Measurements from ENCODE around the gene UBE4B.

Gene UBE4B

DNA sequence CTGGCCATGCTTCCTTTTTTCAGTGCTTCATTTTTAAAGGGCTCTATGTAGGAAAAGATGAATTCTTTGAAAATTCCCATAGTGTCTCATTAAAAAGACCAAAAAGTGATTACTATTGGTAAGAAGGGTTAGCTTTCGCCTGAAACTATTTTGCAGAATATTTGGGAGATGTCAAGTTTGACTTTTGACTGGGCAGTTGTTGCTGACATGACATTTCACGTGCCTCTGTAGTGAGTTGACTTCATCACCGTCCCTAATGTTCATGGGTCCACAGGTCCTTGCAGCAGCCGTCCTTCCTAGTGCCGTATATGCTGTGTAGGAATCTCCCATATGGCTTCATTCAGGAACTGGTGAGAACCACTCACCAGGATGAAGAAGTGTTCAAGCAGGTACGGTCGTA, 88.9 kb downstream of the UBE4B start:
- no peak for DNase-seq

DNA sequence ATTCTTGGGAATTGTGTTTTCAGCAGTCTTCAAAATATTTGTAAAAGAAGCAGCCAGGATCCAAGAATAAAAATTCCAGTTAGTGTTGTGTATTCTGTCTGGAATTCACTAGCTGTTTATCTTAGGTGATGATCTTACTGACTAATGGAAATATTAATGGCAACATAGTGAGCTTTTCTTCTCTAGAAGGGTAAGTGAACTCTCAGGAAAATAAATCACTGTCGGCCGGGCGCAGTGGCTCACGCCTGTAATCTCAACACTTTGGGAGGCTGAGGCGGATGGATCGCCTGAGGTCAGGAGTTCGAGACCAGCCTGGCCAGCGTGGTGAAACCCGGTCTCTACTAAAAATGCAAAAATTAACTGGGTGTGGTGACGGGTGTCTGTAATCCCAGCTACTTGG, 90.2 kb downstream of the UBE4B start:
- no peak for DNase-seq

DNA sequence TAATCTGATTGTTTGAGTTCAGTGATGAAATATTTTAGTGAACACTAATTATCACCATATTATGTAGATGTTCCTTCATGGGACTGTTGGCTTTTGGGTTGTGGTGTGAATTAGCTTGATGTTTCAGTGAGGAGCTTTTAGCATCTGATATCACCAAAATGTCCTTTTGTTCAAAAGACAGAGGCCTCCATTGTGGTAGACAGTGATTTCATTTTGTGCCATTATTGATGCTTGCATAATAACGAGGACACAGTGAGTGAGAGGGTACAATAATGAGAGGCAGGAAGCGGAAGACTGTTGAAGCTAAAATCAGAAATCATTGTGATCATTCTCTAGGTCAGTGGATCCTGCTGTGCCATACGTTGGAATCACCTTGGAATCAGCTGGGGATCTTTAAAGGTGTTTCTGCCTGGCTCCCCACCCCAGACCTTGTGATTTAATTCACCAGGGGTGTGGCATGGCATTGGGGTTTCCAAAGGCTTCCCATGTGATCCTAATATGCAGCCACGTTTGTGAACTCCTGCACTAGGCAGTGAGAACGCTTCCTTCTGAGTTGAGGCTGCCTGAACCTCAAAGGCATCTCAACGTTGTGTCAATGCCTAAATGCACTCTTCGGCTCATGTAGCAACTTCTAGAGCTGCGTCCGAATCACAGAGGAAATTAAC, 95.5 kb downstream of the UBE4B start:
- no peak for DNase-seq

DNA sequence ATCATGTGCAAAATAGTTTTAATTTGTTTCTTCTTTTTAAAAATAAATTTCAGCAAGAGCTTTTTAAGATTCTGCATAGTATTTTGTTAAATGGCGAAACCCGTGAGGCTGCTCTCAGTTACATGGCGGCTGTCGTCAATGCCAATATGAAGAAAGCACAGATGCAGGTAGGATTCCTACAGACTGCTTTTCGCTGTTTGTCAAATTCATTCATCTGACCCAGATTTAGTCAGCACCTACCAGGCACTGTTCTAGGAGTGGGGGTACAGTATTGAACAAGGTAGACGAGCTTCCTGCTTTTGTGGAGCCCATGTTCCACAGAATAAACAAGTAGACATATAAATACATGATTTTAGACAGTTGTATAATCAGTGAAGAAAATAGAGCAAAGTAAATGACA, 99.6 kb downstream of the UBE4B start:
- no peak for DNase-seq

DNA sequence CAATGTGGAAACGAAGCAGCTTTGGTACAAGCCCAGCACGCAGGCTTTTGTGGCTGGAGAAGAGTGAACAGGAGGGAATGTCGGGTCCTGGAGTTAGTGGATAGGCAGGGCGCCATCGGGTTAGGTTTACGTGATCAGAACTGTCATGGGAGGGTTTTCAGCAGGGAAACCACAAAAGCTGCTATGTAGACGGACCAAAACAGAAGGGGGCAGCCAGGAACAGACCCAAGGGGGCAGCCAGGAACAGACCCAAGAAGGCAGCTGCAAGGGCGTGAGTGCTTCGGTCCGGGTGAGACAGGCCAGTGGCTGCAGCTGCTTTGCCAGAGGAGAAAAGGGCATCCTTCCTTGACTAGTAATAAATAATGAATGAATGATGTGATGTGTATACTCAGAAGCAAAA, 100.1 kb downstream of the UBE4B start:
- no peak for DNase-seq

DNA sequence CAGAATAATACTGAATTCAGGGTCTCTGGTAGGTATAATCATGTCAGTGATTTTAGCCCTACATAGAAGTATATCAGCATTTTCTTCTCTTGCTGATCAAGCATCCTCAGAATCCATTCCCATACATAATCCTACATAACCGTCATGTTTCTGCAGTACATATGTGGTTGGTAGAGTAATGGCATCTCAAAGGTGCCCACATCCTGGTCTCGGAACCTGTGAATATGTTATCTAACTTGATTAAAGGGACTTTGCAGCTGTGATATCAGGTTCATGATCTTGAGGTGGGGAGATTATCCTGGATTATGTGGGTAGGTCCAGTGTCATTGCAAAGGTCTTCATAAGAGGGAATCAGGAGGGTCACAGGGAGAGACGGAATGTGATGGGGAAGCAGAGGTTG, 108.2 kb downstream of the UBE4B start:
- DNase-seq: no peak

DNA sequence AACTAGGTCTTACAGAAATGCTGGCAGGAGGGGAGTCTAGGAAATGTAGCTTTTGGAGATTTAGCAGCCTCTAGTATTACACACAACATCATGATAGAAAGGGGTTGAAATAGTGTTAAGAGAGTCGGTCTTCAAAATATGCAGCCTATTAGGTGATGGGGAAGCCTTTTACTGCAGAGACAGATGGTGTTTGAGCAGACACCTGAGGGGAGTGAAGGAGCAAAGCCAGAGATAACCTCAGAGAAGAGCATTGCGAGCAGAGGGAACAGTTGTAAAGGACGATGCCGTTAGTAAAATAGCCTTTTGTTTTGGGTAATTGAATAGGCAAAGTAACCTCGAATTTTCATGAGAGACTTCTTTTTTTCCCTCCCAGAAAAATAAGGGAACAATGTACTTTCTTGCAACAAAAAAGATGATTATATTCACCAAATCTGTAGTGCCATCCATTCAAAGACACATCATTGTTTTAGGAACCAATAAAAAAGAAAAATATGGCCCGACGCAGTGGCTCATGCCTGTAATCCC, 111.3 kb downstream of the UBE4B start:
- no peak for DNase-seq

DNA sequence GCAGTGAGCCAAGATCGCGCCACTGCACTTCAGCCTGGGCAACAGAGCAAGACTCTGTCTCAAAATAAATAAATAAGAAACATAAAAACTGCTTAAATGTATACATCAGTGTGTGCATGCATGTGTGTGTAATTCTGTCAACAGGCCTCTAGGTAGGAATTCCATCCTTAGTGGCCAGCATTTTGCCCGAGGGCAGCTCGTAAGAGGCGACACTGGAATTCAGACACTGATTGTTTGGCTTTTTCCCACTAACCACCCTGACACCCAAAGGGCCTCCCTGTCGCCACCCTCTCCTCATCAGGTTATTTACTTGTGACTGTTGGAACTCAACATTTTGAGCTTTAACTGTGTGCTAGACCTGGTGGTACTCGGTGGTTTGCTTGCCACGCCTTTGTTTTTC, 113.6 kb downstream of the UBE4B start:
- DNase-seq: no peak

DNA sequence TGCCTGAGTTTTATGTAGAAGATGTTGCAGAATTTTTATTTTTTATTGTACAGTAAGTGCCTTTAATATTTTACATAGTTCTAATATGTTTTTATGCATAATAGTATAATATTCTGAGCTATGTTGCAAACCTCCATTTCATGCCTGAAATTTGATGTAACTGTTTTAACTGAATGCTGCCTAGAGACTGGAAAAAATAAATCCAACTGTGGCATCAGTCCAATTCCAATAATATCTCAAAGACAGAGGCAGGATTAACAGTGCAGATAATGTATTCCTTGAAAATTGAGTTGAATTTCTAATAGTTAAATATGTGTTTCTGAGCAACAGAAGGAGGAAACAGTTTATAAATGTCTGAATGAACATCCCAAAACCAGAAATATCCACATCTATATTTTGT, 116.5 kb downstream of the UBE4B start:
- DNase-seq: no peak

DNA sequence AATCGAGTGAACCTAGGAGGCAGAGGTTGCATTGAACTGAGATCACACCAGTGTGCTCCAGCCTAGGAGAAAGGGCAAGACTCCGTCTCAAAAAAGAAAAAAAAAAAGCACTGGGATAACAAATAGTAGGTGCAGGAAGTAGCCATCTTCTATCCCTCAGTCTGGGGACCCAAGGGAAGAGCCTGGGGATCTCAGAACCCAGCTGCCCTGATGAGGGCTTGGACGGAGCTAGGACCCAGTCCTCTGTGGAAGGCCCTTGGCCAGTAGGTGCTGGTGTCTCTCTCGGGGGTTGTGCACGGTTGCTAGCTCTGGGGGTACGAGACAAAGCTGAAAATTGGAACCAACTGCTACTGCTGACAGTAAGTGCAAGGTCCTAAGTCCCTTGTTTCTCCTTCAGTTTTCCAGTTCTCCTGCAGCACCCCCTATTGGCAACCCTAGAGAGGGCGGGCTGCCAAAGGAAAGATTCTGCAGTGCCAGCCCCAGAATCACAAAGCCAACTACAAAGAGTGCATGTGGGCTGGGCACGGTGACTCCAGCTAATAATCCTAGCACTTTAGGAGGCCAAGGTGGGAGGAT, 120.0 kb downstream of the UBE4B start:
- no peak for DNase-seq

DNA sequence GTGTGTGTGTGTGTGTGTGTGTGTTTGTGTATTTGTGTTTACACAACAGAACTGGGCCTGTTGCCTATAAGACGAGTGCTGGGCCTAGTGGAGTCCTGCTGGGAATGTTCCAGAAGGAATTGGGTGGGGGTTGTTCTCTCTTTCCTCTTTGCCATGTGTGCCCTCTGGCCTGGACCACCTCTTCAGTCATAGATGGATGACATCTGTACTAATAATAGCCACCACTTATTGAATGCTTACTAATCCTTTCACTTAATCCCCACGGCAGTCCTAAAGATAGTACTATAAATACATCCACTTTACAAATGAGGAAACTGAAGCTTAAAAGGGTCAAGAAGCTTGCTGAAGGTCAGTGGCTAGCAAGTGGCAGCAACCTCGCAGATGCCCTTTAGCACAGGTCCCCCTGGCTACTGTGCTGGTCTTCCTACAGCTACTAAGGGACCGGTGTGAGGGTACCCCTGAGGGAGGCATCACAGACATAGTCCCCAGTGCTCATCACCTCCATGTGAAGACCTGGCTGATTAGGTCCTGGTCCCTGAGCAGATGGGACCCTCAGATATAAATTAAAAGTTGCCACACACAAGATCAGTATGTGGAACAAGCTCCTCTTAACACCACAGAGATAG, 122.4 kb downstream of the UBE4B start:
- no peak for DNase-seq

DNA sequence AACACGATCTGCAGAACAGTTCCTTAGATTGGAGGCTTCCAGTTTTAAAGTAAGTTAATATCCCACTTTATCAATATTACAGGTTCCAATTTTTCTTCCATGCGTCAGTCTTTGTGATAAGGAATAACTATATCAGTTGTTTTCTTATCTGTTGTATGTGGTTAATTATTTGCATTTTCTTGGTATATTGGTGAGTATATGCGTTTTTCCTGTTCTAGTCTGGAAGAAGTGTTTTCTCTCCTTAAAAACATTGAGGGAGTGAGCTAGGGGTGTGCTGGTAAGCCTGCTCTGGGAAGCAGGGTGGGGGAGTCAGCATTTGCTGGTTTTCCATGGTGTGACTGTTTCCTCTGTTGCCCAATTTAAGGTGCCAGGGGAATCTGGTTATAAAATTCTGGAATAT, 127.4 kb downstream of the UBE4B start:
- DNase-seq: no peak

DNA sequence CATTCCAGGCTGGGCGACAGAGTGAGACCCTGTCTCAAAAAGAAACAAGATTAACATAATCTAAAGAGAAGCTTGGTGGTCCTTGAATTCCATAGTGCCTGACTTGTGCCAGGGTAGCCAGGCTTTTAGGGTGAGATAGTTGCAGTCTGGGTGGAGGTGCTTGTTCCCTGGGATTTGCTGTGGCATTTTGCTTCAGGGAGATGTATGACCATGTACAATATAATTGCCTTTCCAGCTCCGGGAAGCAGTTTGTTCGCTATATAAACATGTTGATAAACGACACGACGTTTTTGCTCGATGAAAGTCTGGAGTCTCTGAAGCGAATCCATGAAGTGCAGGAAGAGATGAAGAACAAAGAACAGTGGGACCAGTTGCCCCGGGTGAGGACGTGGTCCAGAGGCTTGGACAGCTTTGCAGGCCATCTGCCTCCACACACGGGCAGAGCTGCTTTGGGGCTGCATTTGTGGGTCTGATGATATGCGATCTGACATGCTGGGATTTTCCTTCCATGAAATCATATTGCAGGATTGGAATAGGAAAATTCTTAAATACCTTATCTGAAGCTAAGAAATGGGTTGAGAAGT, 128.2 kb downstream of the UBE4B start:
- DNase-seq: no peak

DNA sequence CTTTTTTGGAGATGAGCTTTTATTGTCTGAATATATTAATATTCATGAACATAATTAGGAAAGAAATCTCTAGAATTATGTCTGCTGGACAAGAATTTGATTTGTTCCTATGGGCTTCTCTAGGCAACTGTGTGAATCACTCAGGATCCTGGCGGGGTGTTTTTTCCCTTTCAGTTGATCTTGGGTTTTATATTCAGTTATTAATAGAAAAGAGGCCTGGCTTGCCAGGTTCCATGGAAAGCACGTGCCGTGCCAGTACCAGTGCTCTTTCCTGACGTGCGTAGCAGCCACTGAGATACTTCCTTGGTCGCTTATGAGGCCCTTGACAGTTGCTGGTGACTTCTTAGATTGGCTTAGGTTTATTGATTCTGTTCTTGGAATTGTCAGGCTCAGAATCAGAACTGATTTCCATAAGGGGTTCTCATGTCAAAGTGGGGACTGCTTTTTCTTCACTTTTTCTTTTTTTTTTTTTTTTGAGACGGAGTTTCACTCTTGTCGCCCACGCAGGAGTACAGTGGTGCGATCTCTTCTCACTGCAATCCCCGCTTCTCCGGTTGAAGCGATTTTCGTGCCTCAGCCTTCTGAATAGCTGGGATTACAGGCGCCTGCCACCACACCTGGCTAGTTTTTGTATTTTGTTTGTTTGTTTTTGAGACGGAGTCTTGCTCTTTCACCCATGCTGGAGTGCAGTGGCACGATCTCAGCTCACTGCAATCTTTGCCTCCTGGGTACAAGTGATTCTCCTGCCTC, 129.0 kb downstream of the UBE4B start:
- DNase-seq: no peak

DNA sequence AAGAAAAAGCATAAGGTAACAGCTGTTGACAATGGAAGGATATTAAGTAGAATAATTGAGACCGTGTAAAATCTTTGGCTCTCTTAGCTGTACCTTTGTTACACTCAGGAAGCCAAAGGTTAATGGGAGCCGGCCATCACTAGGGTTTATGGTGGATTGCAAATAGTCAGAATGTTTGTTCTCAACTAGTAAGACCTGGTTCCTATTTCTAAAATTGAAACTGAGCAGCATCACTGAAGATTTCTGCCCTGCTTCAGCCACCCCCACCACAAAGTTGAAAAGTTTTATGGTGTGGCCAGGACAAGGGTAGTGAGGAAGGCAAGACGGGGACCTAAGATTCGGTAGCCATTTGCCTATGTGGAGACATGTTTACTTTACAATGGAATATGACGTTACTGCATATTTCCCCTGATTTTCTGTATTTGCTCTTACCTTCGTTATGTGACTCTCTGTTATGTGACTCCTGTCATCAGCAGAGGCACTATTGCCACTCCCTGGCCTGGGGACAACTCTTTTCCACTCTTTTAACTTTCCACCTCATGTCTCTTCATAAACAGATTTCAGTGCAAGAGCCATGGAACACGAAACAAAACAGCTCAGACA, 136.3 kb downstream of the UBE4B start:
- no peak for DNase-seq

DNA sequence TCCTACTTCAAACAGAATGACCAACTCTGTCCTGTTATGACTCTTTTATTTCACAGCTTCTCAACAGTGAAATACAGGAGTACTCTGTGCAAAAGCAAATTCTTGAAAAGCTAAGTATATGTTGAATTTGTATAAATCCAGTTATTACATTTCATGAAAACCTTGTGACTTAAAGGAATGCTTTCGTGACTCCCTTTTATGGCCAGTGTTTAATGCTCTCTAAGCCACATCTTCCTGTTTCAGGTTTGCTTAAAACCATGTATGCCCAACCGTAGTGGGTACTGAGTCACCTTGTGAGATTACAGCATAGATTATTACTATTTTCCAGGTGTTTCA, 137.4 kb downstream of the UBE4B start:
- DNase-seq: no peak

DNA sequence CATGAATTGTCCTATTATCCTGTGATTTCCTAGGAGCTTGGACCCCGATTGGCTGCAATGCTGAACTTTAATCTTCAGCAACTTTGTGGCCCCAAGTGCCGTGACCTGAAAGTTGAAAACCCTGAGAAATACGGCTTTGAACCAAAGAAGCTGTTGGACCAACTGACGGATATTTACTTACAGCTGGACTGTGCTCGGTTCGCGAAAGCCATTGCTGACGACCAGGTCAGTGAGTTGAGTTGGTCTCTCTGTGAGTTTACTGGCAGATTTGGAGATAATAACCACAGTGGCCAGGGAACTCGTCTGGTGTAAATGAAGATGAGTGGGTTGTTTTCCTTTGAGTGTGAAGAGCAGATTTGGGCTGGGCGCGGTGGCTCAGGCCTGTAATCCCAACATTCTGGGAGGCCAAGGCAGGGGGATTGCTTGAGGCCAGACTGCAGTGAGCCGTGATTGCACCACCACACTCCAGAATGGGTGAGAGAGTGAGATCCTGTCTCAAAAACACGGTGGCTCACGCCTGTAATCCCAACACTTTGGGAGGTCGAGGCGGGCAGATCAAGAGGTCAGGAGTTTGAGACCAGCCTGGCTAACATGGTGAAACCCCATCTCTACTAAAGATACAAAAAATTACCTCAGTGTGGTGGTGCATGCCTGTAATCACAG, 138.5 kb downstream of the UBE4B start:
- DNase-seq: no peak

DNA sequence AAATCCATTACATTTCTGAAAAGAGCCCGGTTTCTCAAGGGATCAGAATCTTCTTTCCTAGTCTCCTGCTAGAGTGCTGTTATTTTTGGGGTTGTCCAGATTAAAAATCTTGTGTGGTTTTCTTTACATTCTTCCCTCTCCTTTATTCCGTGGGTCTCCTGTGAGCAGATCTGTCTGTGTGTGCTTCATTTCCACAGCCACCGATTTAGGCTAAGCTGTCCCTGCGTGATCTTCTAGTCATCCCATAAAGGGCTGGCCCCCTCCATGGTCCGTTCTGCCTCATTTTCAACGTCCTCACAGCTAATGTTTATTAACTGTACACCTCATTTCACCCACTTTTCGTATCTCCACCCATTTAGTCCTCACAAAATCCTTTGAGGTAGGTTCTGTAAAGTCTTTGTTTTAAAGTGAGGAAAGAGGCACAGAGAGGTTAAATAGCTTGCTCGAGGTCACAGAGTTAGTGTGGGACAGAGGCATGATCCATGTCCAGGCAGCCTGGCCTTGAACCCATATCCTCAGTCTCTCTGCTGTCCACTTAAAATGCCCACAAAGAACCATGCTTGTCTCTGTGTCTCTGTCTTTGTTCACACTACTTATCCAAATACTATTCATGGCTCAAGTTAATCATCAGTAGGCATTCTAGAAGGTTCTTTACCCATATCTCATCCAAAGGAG, 139.4 kb downstream of the UBE4B start:
- no peak for DNase-seq

DNA sequence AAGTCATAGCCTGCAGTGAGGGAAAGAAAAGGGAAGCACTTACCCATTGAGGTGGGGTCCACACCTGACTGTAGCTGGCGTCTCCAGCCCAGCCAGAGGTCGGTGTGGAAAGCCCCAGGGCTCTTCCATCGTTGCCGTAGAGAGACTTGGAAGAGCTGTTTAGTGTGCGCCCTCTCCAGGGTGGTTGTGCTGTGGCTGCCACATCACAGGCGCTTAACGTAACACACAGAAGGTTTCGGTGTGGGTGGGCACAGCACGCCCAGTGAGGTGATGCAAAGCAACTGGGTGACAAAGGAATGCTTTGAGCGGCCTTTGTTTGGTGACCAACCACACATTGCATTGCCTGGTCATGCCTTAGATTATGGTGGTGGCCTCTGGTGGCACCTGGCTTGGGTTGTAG, 140.8 kb downstream of the UBE4B start:
- DNase-seq: no peak

DNA sequence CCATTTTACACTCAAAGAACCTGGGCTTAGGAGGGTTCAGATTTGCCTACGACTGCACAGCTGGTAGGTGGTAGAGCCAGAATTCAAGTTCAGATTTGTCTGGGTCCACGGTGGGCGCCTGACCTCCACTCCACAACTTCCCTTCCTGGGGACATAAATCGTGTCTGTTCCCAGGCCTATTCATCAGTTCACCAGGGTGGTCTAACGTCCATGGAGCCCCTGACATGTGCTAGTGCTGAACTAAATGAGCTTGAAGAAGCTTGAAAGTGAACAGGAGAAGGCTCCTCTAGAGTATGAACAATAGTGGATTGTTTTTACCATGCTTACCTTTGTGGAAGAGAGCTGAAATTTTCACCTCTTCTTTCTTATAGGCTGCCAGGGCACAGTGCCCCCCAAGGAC, 145.1 kb downstream of the UBE4B start:
- no peak for DNase-seq

DNA sequence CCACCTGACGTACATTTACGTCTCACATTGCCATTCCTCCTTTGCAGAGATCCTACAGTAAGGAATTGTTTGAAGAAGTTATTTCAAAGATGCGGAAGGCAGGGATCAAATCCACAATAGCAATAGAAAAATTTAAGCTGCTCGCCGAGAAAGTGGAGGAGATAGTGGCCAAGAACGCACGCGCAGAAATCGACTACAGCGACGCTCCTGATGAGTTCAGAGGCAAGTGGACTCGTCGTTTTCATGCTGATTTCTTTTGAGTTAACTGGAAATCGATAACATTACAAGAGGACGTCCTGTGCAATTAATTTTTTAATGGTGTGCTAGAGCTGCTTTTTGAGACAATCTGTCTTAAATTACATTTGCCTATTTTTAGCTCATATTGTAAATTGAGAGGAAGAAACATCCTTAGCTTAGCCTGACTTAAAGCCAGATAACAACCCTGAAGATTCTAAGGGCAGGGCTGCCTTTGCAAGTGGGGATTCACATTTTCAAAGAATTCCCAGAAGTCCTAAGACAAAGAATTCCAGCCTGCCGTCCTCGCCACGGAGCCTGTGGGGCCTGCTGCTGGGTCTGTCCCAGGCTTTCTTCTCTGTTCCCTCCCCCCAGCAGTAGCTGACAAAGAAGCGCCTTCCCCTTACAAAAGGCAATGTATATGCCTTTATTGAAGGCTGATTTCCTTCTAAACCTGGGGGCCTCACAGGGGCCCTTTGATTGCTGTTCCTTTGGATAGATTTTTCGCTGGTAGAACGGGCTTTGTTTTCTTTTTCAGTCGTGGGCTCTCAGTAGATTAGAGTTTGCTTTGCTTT, 146.0 kb downstream of the UBE4B start:
- DNase-seq: no peak
